Sigmoid colon (tissue), 4 donors: ENCODE results near the gene FRAT2.

ENCODE experiments used
- POLR2A ChIP-seq, 2 donors: fragments of 450-650 bp; IDR thresholded peaks; one replicate each; pipeline ENCODE4 v1.6.1; 2016; ENCODE audit warnings: antibody characterized with exemption in 2 of 2, mild to moderate bottlenecking in 2 of 2, moderate library complexity in 2 of 2
- POLR2AphosphoS5 ChIP-seq, 4 donors: sonication (generic); formaldehyde crosslinking; IDR thresholded peaks; one replicate each; pipeline ENCODE4 v1.6.1; 2017; ENCODE audit warnings: antibody characterized with exemption in 4 of 4
- TF ChIP-seq, protein P1 (sequence below), 4 experiments: fragments of 450-650 bp in 3 of 4; fragments of 200-600 bp in 1 of 4; IDR thresholded peaks; one replicate each; pipeline ENCODE4 v1.5.1; 2016 to 2019; ENCODE audit warnings: antibody characterized with exemption in 4 of 4, mild to moderate bottlenecking in 3 of 4, moderate library complexity in 2 of 4

GRCh38 chr10:97328646-97329453 lies 5.7 kb downstream of the FRAT2 start:
- TF ChIP-seq, protein P1, sequence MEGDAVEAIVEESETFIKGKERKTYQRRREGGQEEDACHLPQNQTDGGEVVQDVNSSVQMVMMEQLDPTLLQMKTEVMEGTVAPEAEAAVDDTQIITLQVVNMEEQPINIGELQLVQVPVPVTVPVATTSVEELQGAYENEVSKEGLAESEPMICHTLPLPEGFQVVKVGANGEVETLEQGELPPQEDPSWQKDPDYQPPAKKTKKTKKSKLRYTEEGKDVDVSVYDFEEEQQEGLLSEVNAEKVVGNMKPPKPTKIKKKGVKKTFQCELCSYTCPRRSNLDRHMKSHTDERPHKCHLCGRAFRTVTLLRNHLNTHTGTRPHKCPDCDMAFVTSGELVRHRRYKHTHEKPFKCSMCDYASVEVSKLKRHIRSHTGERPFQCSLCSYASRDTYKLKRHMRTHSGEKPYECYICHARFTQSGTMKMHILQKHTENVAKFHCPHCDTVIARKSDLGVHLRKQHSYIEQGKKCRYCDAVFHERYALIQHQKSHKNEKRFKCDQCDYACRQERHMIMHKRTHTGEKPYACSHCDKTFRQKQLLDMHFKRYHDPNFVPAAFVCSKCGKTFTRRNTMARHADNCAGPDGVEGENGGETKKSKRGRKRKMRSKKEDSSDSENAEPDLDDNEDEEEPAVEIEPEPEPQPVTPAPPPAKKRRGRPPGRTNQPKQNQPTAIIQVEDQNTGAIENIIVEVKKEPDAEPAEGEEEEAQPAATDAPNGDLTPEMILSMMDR (IDR thresholded peaks at IDR 0.05) = no peak
- TF ChIP-seq POLR2A (IDR thresholded peaks at IDR 0.05) (no peak), POLR2AphosphoS5 (IDR thresholded peaks at IDR 0.05) (no peak)
